Panc1 (cell line): ENCODE results near the gene FRMD1. TPM values are rescaled to one million over a fixed set of nuclear protein-coding genes. Genes with fewer than 3 reads are reported as not detected.

Source experiments
- ATAC-seq: fragments of 200-7000 bp; cut with Tn5 transposase; 2 replicates; pipeline ENCODE4 v1.9.1; 2020; ENCODE audit warnings: mild to moderate bottlenecking, moderate library complexity
- BruUV-seq: library from RNA; stranded (reverse); fragments of 400-500 nt; replicated peaks from 2 replicates; lab custom pipeline; 2021; lab: Mats Ljungman, UMichigan
- CTCF ChIA-PET: fragments of 300-600 bp; sonication (Branson Sonifier 250); formaldehyde crosslinking; loops from one replicate; lab custom pipeline; 2022; ENCODE audit warnings: antibody characterized with exemption; lab: Charles Lee
- POLR2A ChIA-PET: fragments of 300-600 bp; sonication (Branson Sonifier 250); formaldehyde crosslinking; loops from one replicate; lab custom pipeline; 2022; ENCODE audit warnings: antibody characterized with exemption; lab: Charles Lee
- DNase-seq: peaks from one replicate; pipeline ENCODE4 v3.0.0-alpha.2; 2010; ENCODE audit warnings: low read depth, low spot score
- H3K27ac ChIP-seq: 2 replicates; pipeline ENCODE4 v1.5.1; 2011; ENCODE audit warnings: mild to moderate bottlenecking, low read length, inconsistent platforms
- H3K27me3 ChIP-seq: fragments of 200-500 bp; sonication (Bioruptor generic); 2 replicates; pipeline ENCODE4 v1.6.0; 2014; ENCODE audit warnings: low read length, inconsistent platforms; ENCODE audit not compliant: control insufficient read depth, insufficient read depth
- H3K36me3 ChIP-seq: fragments of 200-500 bp; sonication (Bioruptor generic); 2 replicates; pipeline ENCODE4 v1.5.1; 2014; ENCODE audit warnings: inconsistent platforms, mild to moderate bottlenecking, low read length, moderate library complexity; ENCODE audit not compliant: control insufficient read depth, insufficient read depth
- H3K4me1 ChIP-seq: 2 replicates; pipeline ENCODE4 v1.5.1; 2011; ENCODE audit warnings: inconsistent platforms, mild to moderate bottlenecking, low read length, moderate library complexity; ENCODE audit not compliant: control insufficient read depth, insufficient read depth
- H3K4me3 ChIP-seq, 2 experiments: 2 replicates each; pipeline ENCODE4 v1.5.1; 2011 to 2012; ENCODE audit warnings: low read depth in 2 of 2, low read length in 2 of 2, mild to moderate bottlenecking in 2 of 2, inconsistent platforms in 1 of 2, moderate library complexity in 1 of 2
- H3K9me3 ChIP-seq: fragments of 200-500 bp; sonication (Bioruptor generic); 2 replicates; pipeline ENCODE4 v1.5.1; 2014; ENCODE audit warnings: low read depth, mild to moderate bottlenecking, inconsistent platforms, low read length, moderate library complexity; ENCODE audit not compliant: control insufficient read depth, insufficient read depth
- POLR2AphosphoS5 ChIP-seq: IDR thresholded peaks from 2 replicates; pipeline ENCODE4 v1.6.1; 2012; ENCODE audit warnings: mild to moderate bottlenecking, low read depth, low read length, moderate library complexity
- SIN3A ChIP-seq: IDR thresholded peaks from 2 replicates; pipeline ENCODE4 v1.6.1; 2012; ENCODE audit warnings: low read depth, mild to moderate bottlenecking, low read length, moderate library complexity, borderline replicate concordance; ENCODE audit not compliant: insufficient read depth
- TCF7L2 ChIP-seq: IDR thresholded peaks from 2 replicates; pipeline ENCODE4 v1.6.1; 2011; ENCODE audit warnings: mild to moderate bottlenecking, low read depth, low read length, inconsistent platforms
- in situ Hi-C: cut with HindIII; loops from 2 replicates; pipeline ENCODE4 v1.10.0; 2016; ENCODE audit warnings: low sequenced_read_pairs, low pct_unique_long_range_greater_than_20kb
- intact Hi-C: fragments of 100-400 bp; cut with micrococcal nuclease; formaldehyde crosslinking; loops from one replicate; pipeline ENCODE4 v1.10.0; 2022; ENCODE audit not compliant: unreplicated experiment
- total RNA-seq: library from RNA; stranded (reverse); gene quantifications from one replicate; pipeline ENCODE4 v1.2.1, GENCODE V29; 2021; ENCODE audit not compliant: unreplicated experiment
- TF ChIP-seq, protein P1 (sequence below): fragments of 450-650 bp; IDR thresholded peaks from 2 replicates; pipeline ENCODE4 v1.5.1; 2017; ENCODE audit warnings: mild to moderate bottlenecking
- TF ChIP-seq, protein P2 (sequence below), 2 experiments: IDR thresholded peaks; 2 replicates each; pipeline ENCODE4 v1.6.1; 2011 to 2012; ENCODE audit warnings: low read depth in 2 of 2, control low read depth in 1 of 2, low read length in 1 of 2, mild to moderate bottlenecking in 1 of 2, moderate library complexity in 1 of 2; ENCODE audit not compliant: insufficient read depth in 1 of 2

Gene FRMD1
- total RNA-seq, 1 experiment from 2014 or later = 0.15 TPM

DNA sequence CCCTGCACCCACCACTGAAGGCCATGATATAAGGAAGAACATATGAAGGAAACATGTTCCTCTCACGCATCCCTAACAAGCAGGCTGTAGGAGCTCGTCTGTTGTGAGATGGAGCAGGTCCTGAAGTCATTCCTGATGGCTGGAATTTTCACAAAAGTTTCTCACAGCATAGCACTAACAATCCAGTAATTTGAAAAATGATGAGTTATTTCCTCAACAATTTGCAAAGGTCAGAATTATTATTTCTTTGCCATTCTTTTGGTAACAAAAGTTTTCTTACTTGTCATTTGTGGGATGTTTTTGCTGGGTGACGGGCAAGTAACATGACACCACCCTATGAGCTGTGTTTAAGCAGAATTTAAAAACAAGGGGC lies 27.6 kb upstream of the FRMD1 start:
- Histone ChIP-seq H3K27me3 (no peaks in the 10 kb centered on the region), H3K9me3 (no peaks in the 10 kb centered on the region), H3K4me1 (no peaks in the 10 kb centered on the region), H3K36me3 (no peaks in the 10 kb centered on the region), H3K27ac (no peak overlapping the region), H3K4me3 (no peak overlapping the region)
- CTCF ChIA-PET = interaction anchor here (0.5 kb wide), 1 partner anchor 56 kb away, joined by 10 read pairs; no protein-coding TSS in a partner anchor
- DNase-seq = no peak
- TF ChIP-seq, protein P1, sequence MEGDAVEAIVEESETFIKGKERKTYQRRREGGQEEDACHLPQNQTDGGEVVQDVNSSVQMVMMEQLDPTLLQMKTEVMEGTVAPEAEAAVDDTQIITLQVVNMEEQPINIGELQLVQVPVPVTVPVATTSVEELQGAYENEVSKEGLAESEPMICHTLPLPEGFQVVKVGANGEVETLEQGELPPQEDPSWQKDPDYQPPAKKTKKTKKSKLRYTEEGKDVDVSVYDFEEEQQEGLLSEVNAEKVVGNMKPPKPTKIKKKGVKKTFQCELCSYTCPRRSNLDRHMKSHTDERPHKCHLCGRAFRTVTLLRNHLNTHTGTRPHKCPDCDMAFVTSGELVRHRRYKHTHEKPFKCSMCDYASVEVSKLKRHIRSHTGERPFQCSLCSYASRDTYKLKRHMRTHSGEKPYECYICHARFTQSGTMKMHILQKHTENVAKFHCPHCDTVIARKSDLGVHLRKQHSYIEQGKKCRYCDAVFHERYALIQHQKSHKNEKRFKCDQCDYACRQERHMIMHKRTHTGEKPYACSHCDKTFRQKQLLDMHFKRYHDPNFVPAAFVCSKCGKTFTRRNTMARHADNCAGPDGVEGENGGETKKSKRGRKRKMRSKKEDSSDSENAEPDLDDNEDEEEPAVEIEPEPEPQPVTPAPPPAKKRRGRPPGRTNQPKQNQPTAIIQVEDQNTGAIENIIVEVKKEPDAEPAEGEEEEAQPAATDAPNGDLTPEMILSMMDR = no peak
- in situ Hi-C loops = no loop called here
- POLR2A ChIA-PET = no interaction called here
- no TSS peak for BruUV-seq
- intact Hi-C loops = no loop called here
- ATAC-seq = no peak

DNA sequence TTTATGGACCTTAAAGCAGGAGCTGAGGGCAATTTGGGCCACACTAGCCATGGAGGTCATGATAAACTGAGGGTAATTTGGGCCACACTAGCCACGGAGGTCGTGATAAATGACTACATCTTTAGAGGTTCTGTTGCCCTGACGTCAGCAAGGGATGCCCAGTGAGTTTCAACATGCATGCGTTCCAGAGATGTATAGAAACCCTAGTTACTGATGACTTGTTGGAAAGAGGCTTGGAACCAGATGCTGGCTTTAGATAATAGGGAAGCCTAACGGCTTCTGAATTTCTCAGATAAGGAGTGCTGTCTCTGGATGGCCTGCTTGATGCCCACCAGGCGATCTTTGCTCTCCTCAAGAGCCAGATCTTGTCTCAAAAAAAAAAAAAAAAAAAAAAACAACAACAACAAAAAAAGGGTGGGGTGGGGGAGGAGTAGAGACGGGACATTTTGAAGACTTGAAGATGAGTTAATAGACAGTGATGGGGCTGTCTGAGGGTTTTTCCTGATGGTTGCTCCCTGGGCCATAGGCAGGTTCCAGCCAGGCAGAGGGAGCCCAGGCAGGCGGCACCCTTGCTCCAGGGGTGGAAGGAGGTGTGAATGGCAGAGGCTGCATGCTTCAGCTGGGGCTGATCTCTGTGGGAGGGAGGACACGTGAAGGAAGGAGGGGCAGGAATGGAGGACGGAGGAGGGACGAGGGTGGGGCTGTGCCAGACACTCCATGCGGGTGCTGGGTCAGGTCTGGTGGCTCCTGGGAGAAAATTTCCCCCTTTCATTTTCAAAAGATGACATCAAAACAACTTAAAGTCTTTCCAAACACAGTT lies 27.0 kb upstream of the FRMD1 start:
- H3K4me1 ChIP-seq = no peaks in the 10 kb centered on the region
- in situ Hi-C loops = no loop called here
- TF ChIP-seq POLR2AphosphoS5 (no peak), SIN3A (no peak), TCF7L2 (no peak)
- TF ChIP-seq, protein P2, sequence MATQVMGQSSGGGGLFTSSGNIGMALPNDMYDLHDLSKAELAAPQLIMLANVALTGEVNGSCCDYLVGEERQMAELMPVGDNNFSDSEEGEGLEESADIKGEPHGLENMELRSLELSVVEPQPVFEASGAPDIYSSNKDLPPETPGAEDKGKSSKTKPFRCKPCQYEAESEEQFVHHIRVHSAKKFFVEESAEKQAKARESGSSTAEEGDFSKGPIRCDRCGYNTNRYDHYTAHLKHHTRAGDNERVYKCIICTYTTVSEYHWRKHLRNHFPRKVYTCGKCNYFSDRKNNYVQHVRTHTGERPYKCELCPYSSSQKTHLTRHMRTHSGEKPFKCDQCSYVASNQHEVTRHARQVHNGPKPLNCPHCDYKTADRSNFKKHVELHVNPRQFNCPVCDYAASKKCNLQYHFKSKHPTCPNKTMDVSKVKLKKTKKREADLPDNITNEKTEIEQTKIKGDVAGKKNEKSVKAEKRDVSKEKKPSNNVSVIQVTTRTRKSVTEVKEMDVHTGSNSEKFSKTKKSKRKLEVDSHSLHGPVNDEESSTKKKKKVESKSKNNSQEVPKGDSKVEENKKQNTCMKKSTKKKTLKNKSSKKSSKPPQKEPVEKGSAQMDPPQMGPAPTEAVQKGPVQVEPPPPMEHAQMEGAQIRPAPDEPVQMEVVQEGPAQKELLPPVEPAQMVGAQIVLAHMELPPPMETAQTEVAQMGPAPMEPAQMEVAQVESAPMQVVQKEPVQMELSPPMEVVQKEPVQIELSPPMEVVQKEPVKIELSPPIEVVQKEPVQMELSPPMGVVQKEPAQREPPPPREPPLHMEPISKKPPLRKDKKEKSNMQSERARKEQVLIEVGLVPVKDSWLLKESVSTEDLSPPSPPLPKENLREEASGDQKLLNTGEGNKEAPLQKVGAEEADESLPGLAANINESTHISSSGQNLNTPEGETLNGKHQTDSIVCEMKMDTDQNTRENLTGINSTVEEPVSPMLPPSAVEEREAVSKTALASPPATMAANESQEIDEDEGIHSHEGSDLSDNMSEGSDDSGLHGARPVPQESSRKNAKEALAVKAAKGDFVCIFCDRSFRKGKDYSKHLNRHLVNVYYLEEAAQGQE (IDR thresholded peaks at IDR 0.05; ENCODE audit: insufficient read depth in 1 of 2, low read depth in 2 of 2, low read length in 1 of 2) = no peak
- TF ChIP-seq, protein P1 = no peak
- no peak; the same call in 1 of the 2 replicates for ATAC-seq
- no peaks in the 10 kb centered on the region for H3K9me3 ChIP-seq
- H3K36me3 ChIP-seq = no peaks in the 10 kb centered on the region
- ChIA-PET CTCF (interaction anchor here (0.5 kb wide), 1 partner anchor 55 kb away, joined by 10 read pairs; no protein-coding TSS in a partner anchor), POLR2A (interaction anchor here (0.6 kb wide), 1 partner anchor 217 kb away, joined by 3 read pairs; no protein-coding TSS in a partner anchor)
- DNase-seq = no peak
- H3K27ac ChIP-seq = no peak overlapping the region
- H3K27me3 ChIP-seq = no peaks in the 10 kb centered on the region
- no peak overlapping the region for H3K4me3 ChIP-seq
- BruUV-seq = no TSS peak
- intact Hi-C loops = no loop called here
